Measurements from ENCODE around the gene ATP9A. TPM values are rescaled to one million over a fixed set of nuclear protein-coding genes. Genes with fewer than 3 reads are reported as not detected.

The ATP9A gene
- total RNA-seq, 3 donors from 2014 or later: 54.0 to 102 (median 59.4) TPM

DNA sequence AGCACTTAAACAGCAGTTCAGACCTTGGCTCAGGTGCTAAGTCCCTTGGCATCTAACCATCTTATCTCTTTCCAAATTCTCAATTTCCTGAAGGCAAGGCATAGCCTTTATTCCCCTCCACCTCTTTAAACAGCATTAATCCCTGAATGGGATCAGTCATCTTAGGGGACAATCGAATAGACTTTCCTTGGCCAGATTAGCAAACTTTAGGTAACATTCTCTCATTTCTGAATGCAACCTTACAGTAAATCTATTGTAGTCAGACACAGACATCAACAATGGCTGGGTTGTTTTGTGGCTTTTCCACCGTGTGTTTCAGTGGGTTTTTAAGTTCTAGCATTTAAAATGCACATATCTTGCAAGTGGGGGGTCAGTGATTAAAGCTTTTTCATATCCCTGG is 56.8 kb downstream of the ATP9A start:
- TF ChIP-seq, protein P1, sequence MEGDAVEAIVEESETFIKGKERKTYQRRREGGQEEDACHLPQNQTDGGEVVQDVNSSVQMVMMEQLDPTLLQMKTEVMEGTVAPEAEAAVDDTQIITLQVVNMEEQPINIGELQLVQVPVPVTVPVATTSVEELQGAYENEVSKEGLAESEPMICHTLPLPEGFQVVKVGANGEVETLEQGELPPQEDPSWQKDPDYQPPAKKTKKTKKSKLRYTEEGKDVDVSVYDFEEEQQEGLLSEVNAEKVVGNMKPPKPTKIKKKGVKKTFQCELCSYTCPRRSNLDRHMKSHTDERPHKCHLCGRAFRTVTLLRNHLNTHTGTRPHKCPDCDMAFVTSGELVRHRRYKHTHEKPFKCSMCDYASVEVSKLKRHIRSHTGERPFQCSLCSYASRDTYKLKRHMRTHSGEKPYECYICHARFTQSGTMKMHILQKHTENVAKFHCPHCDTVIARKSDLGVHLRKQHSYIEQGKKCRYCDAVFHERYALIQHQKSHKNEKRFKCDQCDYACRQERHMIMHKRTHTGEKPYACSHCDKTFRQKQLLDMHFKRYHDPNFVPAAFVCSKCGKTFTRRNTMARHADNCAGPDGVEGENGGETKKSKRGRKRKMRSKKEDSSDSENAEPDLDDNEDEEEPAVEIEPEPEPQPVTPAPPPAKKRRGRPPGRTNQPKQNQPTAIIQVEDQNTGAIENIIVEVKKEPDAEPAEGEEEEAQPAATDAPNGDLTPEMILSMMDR (IDR thresholded peaks at IDR 0.05): no peak
- intact Hi-C loops (cut with DNase I, micrococcal nuclease): no loop called here
- DNase-seq (no peak), ATAC-seq (no peak)
- Histone ChIP-seq H3K36me3 (ENCODE audit: low read depth) (no peaks in the 10 kb centered on the region), H3K9me3 (no peaks in the 10 kb centered on the region), H3K4me1 (ENCODE audit: low read depth) (no peaks in the 10 kb centered on the region), H3K4me3 (no peak overlapping the region)

DNA sequence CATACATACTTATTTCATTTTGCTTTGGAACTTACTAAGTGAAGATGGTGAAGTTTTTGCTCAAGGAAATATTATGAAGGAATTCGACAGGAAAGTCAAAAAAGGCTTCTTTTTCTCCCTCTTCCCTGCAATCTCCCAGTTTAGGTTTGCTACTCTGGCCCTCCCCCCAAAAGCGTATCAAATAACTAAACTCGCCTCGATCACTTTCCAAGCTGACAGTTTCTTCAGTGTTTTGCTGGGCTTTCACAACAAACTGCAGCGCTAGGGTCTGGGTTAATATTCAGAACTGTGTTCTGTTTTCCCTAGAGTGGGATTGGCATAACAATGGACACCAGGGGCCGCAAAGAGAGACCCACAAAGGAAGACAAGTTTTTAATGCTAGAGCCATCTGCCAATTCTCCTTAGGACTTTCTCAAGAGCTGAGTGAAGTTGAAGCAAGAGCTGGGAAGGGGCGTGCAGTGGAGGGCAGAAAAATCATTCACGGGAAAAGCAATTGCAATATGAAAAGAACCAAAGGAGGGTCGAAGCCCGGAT is 57.8 kb downstream of the ATP9A start:
- H3K4me1 ChIP-seq (ENCODE audit: low read depth): no peaks in the 10 kb centered on the region
- intact Hi-C loops (cut with DNase I, micrococcal nuclease): no loop called here
- ATAC-seq (no peak), DNase-seq (no peak)
- H3K4me3 ChIP-seq: no peak overlapping the region
- H3K36me3 ChIP-seq (ENCODE audit: low read depth): no peaks in the 10 kb centered on the region
- no peaks in the 10 kb centered on the region for H3K9me3 ChIP-seq
- TF ChIP-seq, protein P1 (IDR thresholded peaks at IDR 0.05): no peak

DNA sequence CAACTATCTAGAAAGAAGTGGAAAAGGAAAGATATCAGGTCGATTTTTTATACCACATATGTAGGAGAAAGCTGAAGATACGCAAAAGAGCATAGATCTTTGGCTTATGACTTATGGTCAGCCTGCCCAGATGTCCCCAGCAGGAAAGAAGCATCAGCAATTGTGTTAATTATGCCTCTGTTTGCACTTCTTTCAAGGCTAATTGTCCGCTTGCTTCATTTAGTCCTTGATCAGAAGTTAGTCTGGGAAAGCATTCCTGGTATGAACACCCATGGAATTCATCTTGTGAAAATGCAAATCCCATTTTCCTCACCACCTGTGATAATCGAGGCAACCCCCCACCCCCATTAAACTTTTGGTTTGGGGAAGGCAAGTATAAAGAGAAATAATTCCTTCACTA is 62.8 kb downstream of the ATP9A start:
- TF ChIP-seq, protein P1 (IDR thresholded peaks at IDR 0.05): no peak
- Histone ChIP-seq H3K9me3 (no peaks in the 10 kb centered on the region), H3K36me3 (ENCODE audit: low read depth) (no peaks in the 10 kb centered on the region), H3K4me3 (no peak overlapping the region), H3K4me1 (ENCODE audit: low read depth) (peaks cover 17% of the 10 kb centered on the region)
- DNase-seq (no peak), ATAC-seq (no peak)
- intact Hi-C loops (cut with DNase I, micrococcal nuclease): no loop called here

DNA sequence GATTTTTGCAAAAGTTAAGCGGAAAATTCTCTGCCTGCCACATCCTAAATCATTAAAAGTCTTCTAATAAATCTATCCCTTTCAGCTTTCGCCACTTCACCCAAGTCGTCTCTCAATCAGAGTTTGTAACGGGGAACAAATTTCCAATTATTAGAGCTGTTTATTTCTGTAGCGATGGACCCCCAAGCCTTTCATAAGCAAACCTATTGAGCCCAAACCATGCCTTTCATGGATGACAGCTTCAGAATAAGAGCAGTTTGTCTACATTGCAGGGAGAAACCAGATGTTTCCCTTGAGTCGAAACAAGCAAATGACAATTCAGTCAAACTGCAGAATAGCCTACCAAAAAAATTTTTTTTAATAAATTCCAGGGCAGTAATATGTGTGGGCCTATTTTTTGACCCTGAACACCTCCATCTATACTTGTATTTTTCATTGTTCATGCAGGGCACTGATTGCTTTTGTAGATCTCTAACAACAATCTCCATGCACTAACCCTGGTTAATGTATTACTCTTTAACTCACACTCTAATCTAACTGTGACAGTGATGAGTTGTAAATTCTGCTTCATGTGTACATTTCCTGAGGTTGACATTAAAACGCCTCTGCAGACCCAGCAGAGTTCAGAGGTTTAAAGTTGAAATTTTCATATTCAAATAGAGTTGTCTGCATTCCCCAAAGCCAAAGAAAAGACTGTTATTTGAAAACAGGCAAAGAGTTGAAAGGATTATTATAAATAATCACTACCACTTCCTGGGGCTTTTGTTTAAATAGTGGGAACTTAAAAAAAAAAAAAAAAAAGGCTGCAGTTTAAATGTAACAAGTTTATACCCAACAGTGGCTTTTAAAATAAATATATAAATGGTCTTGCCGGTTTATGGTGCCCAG is 64.5 kb downstream of the ATP9A start:
- Histone ChIP-seq H3K36me3 (ENCODE audit: low read depth) (no peaks in the 10 kb centered on the region), H3K4me3 (no peak overlapping the region), H3K4me1 (ENCODE audit: low read depth) (peaks cover 17% of the 10 kb centered on the region), H3K9me3 (no peaks in the 10 kb centered on the region)
- ATAC-seq: peak; percentile 91
- no peak for DNase-seq
- TF ChIP-seq, protein P1 (IDR thresholded peaks at IDR 0.05): no peak
- intact Hi-C loops (cut with DNase I, micrococcal nuclease): no loop called here

DNA sequence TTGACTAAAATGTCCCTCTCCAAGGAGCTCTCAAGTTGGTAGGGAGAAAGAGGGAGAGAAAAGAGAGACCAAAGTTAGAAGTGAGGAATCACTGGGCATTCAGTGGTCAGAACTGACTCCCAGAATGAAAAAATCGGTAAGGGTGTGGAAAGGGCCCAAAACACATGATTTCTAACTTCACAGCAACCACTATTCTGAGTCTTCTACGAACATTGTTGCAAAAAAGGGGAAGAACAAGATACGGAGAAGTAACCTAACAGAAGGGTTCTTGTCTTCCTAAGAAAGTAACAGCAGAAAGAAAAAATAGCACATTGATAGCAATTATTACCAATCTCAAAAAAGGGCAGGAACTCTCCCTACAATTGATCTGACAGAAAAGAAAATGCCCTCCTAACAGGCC is 65.6 kb downstream of the ATP9A start:
- no peaks in the 10 kb centered on the region for H3K36me3 ChIP-seq (ENCODE audit: low read depth)
- DNase-seq (no peak), ATAC-seq (no peak)
- TF ChIP-seq, protein P1 (IDR thresholded peaks at IDR 0.05): no peak
- H3K4me1 ChIP-seq (ENCODE audit: low read depth): peaks cover 17% of the 10 kb centered on the region
- intact Hi-C loops (cut with DNase I, micrococcal nuclease): no loop called here
- no peaks in the 10 kb centered on the region for H3K9me3 ChIP-seq
- no peak overlapping the region for H3K4me3 ChIP-seq
